HT1080 (cell line): ENCODE results near the gene ZNF814. TPM values are rescaled to one million over a fixed set of nuclear protein-coding genes. Genes with fewer than 3 reads are reported as not detected.
"Not testable (repeated sequence)": the region's sequence is repeated elsewhere in the genome, so short reads cannot be mapped to it uniquely, and the experiment has no call there.

ENCODE experiments used
- DNase-seq: peaks from one replicate; pipeline ENCODE4 v3.0.0-alpha.2; 2015; ENCODE audit warnings: low read depth
- total RNA-seq: library from RNA; depleted of rRNA; stranded (reverse); fragments of >200 nt; shearing (Covaris generic); gene quantifications from 2 replicates; pipeline ENCODE4 v1.2.3, GENCODE V29; 2014

ZNF814 gene
- total RNA-seq, 1 experiment from 2014 or later, result 0.53 TPM

- DNase-seq, result no peak
Observed at GRCh38 chr19:57867868-57868492, 20.9 kb downstream of the ZNF814 start.

DNA sequence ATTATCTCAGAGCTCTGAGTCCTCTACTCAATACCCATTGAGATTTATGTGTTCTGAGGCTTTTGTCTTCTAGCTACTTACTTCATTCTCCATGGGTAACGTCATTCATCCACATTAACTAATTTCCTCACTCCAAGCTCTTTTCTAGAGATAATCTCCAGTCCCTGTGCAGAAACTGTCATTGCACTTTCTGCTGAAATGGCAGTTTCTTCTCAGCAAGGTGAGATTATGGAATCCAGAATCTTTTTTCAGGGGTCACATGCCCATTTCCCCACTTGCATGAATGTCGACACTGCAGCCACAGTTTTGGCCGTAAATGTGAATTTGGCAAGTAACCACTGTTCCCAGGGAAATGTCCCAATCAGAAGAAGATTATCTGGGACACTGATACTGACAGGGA, 26.5 kb downstream of the ZNF814 start:
- not testable (repeated sequence) for DNase-seq

DNA sequence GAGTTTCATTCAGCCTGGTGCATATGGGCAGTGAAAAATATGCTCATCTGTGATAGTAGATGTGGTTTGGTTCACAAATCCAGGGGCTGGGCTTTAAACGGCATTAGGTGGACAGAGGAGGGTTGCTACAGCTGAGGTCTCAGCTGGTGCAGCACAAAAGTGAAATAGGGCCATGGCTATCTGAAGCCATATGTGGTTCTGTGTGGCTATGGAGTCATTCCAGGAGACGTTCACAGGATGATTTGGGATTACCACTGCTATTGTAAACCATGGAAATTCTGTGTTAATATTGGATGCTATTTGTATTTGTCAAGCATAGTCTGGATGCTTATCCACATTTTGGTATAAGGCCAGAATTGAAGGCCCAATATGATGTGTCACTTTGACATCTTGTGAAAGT, 34.7 kb downstream of the ZNF814 start:
- not testable (repeated sequence) for DNase-seq

DNA sequence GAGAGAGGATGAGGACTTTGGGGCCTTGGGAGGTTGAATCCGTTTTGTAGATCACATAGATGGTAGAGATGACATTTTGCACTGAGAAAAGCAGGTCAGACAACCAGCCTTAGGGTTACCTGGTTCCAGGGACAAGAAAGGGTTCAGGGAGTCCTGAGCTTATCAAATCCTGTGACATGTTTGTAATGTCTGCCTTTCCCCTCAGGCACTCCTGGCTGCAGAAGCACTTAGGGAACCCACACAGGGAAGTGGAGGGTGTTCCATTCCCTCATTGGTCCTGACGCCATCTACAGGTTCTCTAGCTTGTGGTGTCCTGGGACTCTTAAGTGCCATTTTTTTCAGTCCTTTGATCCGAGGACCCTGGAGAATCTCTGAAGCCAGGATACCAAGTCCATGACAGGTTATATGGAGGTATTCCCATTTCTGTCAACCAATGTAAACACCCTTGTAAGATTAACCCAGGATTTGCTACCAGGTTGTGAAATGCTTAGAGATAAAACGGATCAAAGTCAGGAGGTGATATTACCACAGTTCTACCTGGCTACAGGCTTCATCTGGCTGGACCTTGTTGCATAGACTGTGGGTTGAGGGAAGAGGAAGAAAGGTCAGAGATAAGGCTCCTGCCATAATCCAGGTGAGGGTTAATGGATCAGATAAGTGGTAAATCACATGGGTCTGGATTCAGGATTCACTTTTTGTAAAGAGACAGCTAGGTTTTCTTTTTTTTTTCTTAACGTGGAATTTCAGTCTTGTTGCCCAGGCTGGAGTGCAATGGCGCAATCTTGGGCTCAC, 36.8 kb downstream of the ZNF814 start:
- not testable (repeated sequence) for DNase-seq

DNA sequence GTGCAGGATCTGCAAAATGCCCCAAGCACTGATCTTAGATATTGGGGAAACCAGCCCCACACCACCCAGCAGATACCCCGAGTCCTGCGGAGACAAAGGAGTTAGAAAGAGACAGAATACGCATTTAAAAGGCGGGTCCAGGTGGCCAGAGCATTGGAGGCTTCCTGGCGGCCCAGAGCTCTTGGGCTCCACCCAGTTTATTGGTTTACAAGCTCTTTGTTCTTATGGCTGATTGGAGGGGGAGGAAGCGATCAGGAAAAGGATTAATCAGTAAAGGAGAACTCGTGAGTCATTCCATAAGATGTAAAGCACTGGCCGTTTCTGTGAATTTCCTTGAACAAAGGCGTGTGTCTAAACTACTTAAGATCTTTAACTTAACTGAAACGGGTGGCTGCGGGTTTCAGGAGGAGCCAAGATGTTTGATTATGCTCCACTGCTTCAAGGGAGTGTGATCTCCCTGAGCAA, 38.3 kb downstream of the ZNF814 start:
- DNase-seq, result peak; percentile 54

DNA sequence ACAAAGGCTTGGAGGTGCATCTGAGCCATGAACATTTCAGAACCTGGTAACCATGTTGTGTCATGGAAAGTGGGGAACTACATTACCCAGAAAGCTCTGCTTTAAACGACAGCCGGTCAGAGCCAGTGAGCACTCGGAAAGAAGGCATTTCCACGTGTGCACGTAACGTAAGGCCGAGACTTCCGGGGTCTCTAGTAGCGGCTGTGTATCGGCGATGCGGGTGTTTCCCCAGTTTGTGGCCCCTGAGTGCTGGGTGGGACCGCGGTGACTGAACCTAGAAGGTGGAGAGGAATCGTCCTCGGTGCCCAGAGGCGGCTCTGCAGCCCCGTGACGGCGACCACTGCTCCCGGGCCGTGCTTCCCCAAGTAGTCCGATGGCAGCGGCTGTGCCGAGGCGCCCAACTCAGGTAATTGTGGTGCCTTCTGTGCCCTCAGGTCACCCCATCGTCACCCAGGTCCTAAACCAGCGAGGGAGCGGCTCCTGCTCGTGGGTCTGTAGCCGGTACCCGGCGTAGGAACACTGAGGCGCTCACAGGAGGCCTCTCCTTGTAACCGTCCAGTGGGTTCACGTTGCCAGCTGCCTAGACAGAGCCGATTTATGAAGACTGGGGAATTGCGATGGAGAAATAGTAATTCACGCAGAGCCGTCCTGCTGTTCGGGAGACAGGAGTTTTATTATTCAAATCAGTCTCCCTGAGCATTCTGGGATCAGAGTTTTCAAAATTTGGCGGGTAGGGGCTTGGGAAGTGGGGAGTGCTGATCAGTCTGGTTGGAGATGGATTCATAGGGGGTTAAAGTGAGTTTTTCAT, 39.0 kb downstream of the ZNF814 start, which contains the start of gene ZNF587:
ZNF587 (plus strand) TSS at position 194 of the 808 bp plus-strand sequence; CDS start at position 374, 180 bp downstream.
- peak; percentile 77 for DNase-seq

DNA sequence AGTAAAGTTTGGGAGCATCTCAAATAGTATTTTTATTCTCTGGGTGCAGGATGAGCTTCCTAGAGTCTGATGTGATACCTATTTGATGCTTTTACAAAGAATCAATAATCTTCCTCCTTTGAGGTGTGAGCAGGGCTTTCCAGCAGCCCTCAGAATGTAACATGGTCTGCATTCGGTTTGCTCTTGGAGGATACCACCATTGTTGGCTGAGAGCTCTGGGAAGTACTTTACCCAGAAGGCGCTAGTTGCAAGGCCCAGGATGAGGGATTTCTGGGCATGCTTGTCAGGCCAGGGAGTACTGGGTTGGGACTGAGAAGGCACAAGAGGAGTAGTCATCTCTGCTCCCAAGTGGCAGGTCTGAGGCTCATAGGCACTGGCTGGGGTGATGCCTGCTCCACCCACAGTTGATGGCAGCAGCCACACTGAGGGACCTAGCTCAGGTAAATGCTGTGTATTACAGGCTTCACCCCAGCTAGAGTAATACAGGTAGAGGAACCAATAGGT, 39.6 kb downstream of the ZNF814 start:
- DNase-seq, result not testable (repeated sequence)

DNA sequence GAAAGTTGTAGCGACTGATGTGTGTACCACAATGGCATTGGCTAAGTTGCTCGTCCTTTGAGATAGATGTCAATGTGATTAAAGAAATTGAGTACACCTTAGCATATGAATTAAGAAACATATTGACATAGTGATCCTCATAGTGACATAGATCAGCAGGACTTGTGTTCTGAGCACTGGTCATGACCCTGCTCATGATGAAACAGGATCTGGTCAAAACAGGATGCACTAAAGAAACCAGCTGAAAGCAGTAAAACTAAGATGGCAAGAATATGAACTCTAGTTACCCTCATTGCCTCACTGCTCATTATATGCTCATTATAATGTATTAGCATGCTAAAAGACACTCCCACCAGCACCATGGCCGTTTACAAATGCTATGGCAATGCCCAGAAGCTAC, 41.7 kb downstream of the ZNF814 start:
- not testable (repeated sequence) for DNase-seq

DNA sequence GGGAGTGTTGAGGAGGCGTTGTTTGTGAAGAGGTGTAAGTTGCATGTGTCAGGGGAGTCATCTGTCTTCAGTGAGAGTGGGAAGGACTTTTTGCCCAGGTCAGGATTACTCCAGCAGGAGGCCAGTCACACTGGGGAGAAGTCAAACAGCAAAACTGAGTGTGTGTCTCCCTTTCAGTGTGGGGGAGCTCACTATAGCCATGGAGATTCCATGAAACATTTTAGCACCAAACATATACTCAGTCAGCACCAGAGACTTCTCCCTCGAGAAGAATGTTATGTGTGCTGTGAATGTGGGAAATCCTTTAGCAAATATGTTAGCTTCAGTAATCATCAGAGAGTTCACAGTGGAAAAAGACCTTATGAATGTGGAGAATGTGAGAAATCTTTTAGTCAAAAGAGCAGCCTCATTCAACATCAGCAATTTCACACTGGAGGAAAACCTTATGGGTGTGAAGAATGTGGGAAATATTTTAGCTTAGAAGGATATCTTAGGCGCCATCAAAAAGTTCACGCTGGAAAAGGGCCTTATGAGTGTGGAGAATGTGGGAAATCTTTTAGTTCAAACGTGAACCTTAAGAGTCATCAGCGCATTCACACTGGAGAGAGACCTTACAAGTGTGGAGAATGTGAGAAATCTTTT, 47.6 kb downstream of the ZNF814 start:
- DNase-seq, result no peak

DNA sequence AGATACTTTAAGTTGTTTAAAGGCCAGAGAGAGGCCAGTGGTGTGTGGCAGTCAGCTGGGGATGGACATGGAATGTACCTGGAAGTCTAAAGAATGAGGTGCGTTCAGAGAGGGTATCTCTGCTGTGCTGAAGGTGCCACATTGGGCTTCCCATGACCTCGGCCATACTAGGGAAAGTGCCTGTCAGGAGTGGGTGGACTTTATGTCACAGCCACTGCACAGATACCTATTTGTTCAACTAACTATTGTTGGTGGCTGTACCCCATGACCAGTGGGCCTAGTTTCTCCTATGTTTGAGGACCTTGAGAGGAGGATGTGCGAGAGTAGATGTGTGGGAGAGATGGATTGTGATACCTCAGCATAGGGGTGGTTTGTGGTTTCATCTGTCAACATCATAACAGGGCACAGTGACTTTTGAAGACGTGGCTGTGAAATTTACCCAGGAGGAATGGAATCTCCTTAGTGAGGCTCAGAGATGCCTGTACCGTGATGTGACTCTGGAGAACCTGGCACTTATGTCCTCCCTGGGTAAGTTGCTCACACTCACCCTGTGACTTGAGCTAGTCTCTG, 50.1 kb downstream of the ZNF814 start:
- not testable (repeated sequence) for DNase-seq

GRCh38 chr19:57836991-57837390, 51.8 kb downstream of the ZNF814 start:
- not testable (repeated sequence) for DNase-seq

DNA sequence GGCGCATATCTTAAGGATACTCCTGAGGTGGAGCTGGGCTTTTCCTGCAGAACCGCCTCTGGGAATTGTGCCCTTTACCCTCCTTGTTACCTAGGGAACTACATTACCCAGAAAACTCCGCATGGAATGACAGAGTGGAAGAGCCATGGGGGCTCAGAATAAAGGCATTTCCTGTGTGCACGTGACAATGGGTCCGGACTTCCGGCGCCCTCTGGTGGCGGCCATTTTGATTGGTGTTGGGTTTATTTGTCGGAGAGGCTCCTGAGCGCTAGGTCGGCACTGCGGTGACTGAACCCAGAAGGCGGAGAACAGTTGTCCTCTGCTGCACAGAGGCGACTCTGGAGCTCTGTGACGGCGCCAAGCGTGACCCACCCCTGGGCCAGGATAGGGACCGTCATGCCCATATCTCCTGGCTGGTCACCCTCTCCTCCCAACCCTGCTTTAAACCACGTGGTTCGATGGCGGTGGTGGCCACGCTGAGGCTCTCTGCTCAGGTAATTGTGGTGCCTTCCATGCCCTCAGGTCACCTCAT, 58.7 kb downstream of the ZNF814 start, which contains the start of gene ZNF587B:
ZNF587B (plus strand) TSS at position 229 of the 532 bp plus-strand sequence; CDS start at position 459, 230 bp downstream.
- peak; percentile 32 for DNase-seq

- DNase-seq, result no peak
Observed at GRCh38 chr19:57829316-57829715, 59.5 kb downstream of the ZNF814 start.

- no peak for DNase-seq
Observed at GRCh38 chr19:57825511-57825910, 63.3 kb downstream of the ZNF814 start.

DNA sequence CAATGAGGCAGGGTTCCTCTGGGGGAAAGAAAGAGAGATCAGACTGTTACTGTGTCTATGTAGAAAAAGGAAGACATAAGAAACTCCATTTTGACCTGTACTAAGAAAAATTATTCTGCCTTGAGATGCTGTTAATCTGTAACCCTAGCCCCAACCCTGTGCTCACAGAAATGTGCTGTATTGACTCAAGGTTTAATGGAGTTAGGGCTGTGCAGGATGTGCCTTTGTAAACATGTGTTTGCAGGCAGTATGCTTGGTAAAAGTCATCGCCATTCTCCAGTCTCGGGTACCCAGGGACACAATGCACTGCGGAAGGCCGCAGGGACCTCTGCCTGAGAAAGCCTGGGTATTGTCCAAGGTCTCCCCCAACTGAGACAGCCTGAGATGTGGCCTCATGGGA, 65.2 kb downstream of the ZNF814 start:
- DNase-seq, result not testable (repeated sequence)

DNA sequence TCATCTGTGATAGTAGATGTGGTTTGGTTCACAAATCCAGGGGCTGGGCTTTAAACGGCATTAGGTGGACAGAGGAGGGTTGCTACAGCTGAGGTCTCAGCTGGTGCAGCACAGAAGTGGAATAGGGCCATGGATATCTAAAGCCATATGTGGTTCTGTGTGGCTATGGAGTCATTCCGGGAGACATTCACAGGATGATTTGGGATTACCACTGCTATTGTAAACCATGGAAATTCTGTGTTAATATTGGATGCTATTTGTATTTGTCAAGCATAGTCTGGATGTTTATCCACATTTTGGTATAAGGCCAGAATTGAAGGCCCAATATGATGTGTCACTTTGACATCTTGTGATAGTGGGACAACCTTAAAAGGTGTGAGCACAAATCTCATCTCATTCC, 65.7 kb downstream of the ZNF814 start:
- DNase-seq, result not testable (repeated sequence)

DNA sequence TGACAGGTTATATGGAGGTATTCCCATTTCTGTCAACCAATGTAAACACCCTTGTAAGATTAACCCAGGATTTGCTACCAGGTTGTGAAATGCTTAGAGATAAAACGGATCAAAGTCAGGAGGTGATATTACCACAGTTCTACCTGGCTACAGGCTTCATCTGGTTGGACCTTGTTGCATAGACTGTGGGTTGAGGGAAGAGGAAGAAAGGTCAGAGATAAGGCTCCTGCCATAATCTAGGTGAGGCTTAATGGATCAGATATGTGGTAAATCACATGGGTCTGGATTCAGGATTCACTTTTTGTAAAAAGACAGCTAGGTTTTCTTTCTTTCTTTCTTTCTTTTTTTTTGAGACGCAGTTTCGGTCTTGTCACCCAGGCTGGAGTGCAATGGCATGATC, 67.3 kb downstream of the ZNF814 start:
- not testable (repeated sequence) for DNase-seq

GRCh38 chr19:57821095-57821494, 67.7 kb downstream of the ZNF814 start:
- DNase-seq, result not testable (repeated sequence)

- no peak for DNase-seq
Observed at GRCh38 chr19:57820599-57820998, 68.2 kb downstream of the ZNF814 start.

DNA sequence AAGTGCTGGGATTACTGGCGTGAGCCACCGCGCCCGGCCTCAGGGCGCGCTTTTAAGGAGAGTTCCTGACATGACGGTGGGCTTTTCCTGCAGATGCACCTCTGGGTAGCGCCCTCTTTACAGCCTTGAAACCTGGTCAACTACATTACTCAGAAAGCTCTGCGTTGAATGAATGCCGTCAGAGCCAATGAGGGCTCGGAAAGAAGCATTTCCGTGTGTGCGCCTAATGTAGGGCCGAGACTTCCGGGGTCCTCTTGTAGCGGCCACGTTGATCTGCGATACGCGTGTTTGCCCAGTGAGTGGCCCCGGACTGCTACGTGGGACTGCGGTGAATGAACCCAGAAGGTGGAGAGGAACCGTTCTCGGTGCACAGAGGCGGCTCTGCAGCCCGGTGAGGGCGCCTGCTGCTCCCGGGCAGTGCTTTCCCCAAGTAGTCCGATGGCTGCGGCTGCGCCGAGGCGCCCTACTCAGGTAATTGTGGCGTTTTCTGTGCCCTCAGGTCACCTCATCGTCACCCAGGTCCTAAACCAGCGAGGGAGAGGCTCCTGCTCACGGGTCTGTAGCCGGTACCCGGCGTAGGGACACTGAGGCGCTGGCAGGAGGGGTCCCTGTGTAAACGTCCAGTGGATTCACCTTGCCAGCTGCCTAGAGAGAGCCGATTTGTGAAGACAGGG, 69.2 kb downstream of the ZNF814 start:
- peak; percentile 90 for DNase-seq
